HepG2 (cell line): Measurements from ENCODE around the gene BCAS3.

ENCODE experiments used
- FOXJ3 ChIP-seq: sonication (generic); formaldehyde crosslinking; IDR thresholded peaks from 2 replicates; pipeline ENCODE4 v1.4.0; 2020; ENCODE audit warnings: missing genetic modification reagents, mild to moderate bottlenecking, borderline replicate concordance
- GATA4 ChIP-seq: sonication (generic); IDR thresholded peaks from 2 replicates; pipeline ENCODE4 v1.6.1; 2016; ENCODE audit warnings: antibody characterized with exemption, low read depth, borderline replicate concordance
- KAT7 ChIP-seq: IDR thresholded peaks from 2 replicates; pipeline ENCODE4 v1.6.1; 2018; ENCODE audit warnings: borderline replicate concordance, missing compliant biosample characterization
- LBX2 ChIP-seq: sonication (generic); formaldehyde crosslinking; IDR thresholded peaks from 2 replicates; pipeline ENCODE4 v1.5.0; 2020; ENCODE audit warnings: missing genetic modification reagents, mild to moderate bottlenecking, borderline replicate concordance
- PHF21A ChIP-seq: sonication (generic); formaldehyde crosslinking; IDR thresholded peaks from 2 replicates; pipeline ENCODE4 v1.5.0; 2020; ENCODE audit warnings: mild to moderate bottlenecking, missing genetic modification reagents
- POLR2A ChIP-seq, 2 experiments: IDR thresholded peaks; 2 replicates each; pipeline ENCODE4 v1.6.1; 2011; ENCODE audit warnings: low read depth in 2 of 2, low read length in 2 of 2, mild to moderate bottlenecking in 1 of 2, moderate library complexity in 1 of 2; ENCODE audit not compliant: insufficient read depth in 1 of 2
- TF ChIP-seq, protein P1 (sequence below): sonication (generic); formaldehyde crosslinking; IDR thresholded peaks from 2 replicates; pipeline ENCODE4 v1.5.0; 2020; ENCODE audit warnings: mild to moderate bottlenecking, missing genetic modification reagents, moderate library complexity

GRCh38 chr17:61015966-61016365, 338.3 kb downstream of the BCAS3 start:
- TF ChIP-seq PHF21A (CRISPR knock-in tag): no peak
- no peak for TF ChIP-seq KAT7 (CRISPR knock-in tag)
- no peak for TF ChIP-seq FOXJ3 (CRISPR knock-in tag)
- no peak for TF ChIP-seq LBX2 (CRISPR knock-in tag)
- TF ChIP-seq POLR2A (IDR thresholded peaks at IDR 0.05; ENCODE audit: insufficient read depth in 1 of 2, low read depth in 2 of 2, low read length in 2 of 2): no peak
- TF ChIP-seq, protein P1, sequence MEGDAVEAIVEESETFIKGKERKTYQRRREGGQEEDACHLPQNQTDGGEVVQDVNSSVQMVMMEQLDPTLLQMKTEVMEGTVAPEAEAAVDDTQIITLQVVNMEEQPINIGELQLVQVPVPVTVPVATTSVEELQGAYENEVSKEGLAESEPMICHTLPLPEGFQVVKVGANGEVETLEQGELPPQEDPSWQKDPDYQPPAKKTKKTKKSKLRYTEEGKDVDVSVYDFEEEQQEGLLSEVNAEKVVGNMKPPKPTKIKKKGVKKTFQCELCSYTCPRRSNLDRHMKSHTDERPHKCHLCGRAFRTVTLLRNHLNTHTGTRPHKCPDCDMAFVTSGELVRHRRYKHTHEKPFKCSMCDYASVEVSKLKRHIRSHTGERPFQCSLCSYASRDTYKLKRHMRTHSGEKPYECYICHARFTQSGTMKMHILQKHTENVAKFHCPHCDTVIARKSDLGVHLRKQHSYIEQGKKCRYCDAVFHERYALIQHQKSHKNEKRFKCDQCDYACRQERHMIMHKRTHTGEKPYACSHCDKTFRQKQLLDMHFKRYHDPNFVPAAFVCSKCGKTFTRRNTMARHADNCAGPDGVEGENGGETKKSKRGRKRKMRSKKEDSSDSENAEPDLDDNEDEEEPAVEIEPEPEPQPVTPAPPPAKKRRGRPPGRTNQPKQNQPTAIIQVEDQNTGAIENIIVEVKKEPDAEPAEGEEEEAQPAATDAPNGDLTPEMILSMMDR (CRISPR knock-in tag): no peak
- TF ChIP-seq GATA4: no peak
